OCI-LY7 (cell line): Measurements from ENCODE around the gene ST7L.

Experiments used
- CTCF ChIP-seq: fragments of 200-600 bp; sonication (generic); conservative IDR thresholded peaks from 2 replicates; pipeline ENCODE4 v1.5.1; 2014; ENCODE audit warnings: mild to moderate bottlenecking, antibody characterized with exemption, low read length, moderate library complexity, mixed read lengths
- EZH2phosphoT487 ChIP-seq: fragments of 200-600 bp; sonication (generic); IDR thresholded peaks from 2 replicates; pipeline ENCODE4 v1.6.1; 2018; ENCODE audit warnings: low read depth, borderline replicate concordance, mild to moderate bottlenecking, mixed run types, antibody characterized with exemption, low read length, moderate library complexity, mixed read lengths

GRCh38 chr1:112666946-112667345 is 48.0 kb upstream of the ST7L start:
- TF ChIP-seq CTCF (no peak), EZH2phosphoT487 (no peak)
